Prostate gland (tissue), 2 donors: Measurements from ENCODE around the gene ZNF101. TPM values are rescaled to one million over a fixed set of nuclear protein-coding genes. Genes with fewer than 3 reads are reported as not detected.
A peak's percentile ranks its signal among the peaks of the same experiment; 100 is the strongest.

ENCODE experiments used
- DNase-seq: peaks from one replicate; pipeline ENCODE4 v3.0.0-alpha.2; 2019; ENCODE audit warnings: low spot score
- H3K27ac ChIP-seq, 2 donors: fragments of 200-600 bp; sonication (generic); 2 replicates each; pipeline ENCODE4 v1.5.1; 2017 to 2019
- H3K27me3 ChIP-seq: fragments of 200-600 bp; sonication (generic); replicated peaks from 2 replicates; pipeline ENCODE4 v1.5.1; 2019; ENCODE audit not compliant: insufficient read depth
- H3K36me3 ChIP-seq, 2 donors: fragments of 200-600 bp; sonication (generic); 1 replicate in 1 of 2; 2 replicates in 1 of 2; pipeline versions ENCODE4 v1.5.1 to v1.8.1; 2017 to 2019
- H3K4me1 ChIP-seq: fragments of 200-600 bp; sonication (generic); replicated peaks from 2 replicates; pipeline ENCODE4 v1.5.1; 2019
- H3K4me3 ChIP-seq, 2 donors: fragments of 200-600 bp; sonication (generic); 2 replicates each; pipeline ENCODE4 v1.5.1; 2017 to 2019
- H3K9me3 ChIP-seq: fragments of 200-600 bp; sonication (generic); 2 replicates; pipeline ENCODE4 v1.5.1; 2017
- POLR2A ChIP-seq: fragments of 450-650 bp; IDR thresholded peaks from one replicate; pipeline ENCODE4 v1.6.1; 2016; ENCODE audit warnings: antibody characterized with exemption, mild to moderate bottlenecking
- POLR2AphosphoS5 ChIP-seq: sonication (generic); formaldehyde crosslinking; IDR thresholded peaks from one replicate; pipeline ENCODE4 v1.6.1; 2017; ENCODE audit warnings: antibody characterized with exemption
- WGBS: methylation state at CpG from one replicate; pipeline ENCODE4 v1.1.5; 2018; 5-methylcytosine and 5-hydroxymethylcytosine counted together
- intact Hi-C: fragments of 100-400 bp; cut with DNase I; formaldehyde crosslinking; loops from one replicate; pipeline ENCODE4 v1.14.2; 2022
- total RNA-seq, 2 donors: library from RNA; depleted of rRNA; stranded (reverse); fragments of >200 nt; gene quantifications; one replicate each; pipeline ENCODE4 v1.1.0, GENCODE V29; 2016
- TF ChIP-seq, protein P1 (sequence below), 4 experiments: fragments of 200-600 bp in 2 of 4; fragments of 450-650 bp in 2 of 4; sonication (generic) in 2 of 4; IDR thresholded peaks; 1 replicate in 3 of 4; 2 replicates in 1 of 4; pipeline ENCODE4 v1.5.1; 2016 to 2019; ENCODE audit warnings: antibody characterized with exemption in 4 of 4, mild to moderate bottlenecking in 2 of 4, moderate library complexity in 2 of 4

ZNF101 gene
- total RNA-seq, 2 donors from 2014 or later, result 4.1 to 7.1 TPM

- WGBS, result 98% methylated on average over 14 of the region's 14 CpGs
- no peaks in the 10 kb centered on the region for H3K27me3 ChIP-seq
- TF ChIP-seq, protein P1, sequence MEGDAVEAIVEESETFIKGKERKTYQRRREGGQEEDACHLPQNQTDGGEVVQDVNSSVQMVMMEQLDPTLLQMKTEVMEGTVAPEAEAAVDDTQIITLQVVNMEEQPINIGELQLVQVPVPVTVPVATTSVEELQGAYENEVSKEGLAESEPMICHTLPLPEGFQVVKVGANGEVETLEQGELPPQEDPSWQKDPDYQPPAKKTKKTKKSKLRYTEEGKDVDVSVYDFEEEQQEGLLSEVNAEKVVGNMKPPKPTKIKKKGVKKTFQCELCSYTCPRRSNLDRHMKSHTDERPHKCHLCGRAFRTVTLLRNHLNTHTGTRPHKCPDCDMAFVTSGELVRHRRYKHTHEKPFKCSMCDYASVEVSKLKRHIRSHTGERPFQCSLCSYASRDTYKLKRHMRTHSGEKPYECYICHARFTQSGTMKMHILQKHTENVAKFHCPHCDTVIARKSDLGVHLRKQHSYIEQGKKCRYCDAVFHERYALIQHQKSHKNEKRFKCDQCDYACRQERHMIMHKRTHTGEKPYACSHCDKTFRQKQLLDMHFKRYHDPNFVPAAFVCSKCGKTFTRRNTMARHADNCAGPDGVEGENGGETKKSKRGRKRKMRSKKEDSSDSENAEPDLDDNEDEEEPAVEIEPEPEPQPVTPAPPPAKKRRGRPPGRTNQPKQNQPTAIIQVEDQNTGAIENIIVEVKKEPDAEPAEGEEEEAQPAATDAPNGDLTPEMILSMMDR (IDR thresholded peaks at IDR 0.05), result no peak
- TF ChIP-seq POLR2AphosphoS5, result no peak
- TF ChIP-seq POLR2A, result no peak
- H3K9me3 ChIP-seq, result no peaks in the 10 kb centered on the region
- no peaks in the 10 kb centered on the region for H3K4me1 ChIP-seq
- no peak overlapping the region for H3K27ac ChIP-seq
- peaks cover 13 to 16% of the 10 kb centered on the region in 2 donors for H3K36me3 ChIP-seq
- no peak overlapping the region for H3K4me3 ChIP-seq
- no peak for DNase-seq
- intact Hi-C loops, result no loop called here
These were observed 42.8 kb downstream of the ZNF101 start for GRCh38 chr19:19711306-19711933.

- TF ChIP-seq POLR2A, result no peak
- DNase-seq, result no peak
- Histone ChIP-seq H3K27ac (no peak overlapping the region), H3K36me3 (peaks cover 13 to 16% of the 10 kb centered on the region in 2 donors), H3K4me1 (no peaks in the 10 kb centered on the region), H3K9me3 (no peaks in the 10 kb centered on the region), H3K27me3 (no peaks in the 10 kb centered on the region), H3K4me3 (no peak overlapping the region)
- intact Hi-C loops, result no loop called here
- 96% methylated on average over 10 of the region's 10 CpGs for WGBS
These were observed 43.5 kb downstream of the ZNF101 start for GRCh38 chr19:19711934-19712828.

DNA sequence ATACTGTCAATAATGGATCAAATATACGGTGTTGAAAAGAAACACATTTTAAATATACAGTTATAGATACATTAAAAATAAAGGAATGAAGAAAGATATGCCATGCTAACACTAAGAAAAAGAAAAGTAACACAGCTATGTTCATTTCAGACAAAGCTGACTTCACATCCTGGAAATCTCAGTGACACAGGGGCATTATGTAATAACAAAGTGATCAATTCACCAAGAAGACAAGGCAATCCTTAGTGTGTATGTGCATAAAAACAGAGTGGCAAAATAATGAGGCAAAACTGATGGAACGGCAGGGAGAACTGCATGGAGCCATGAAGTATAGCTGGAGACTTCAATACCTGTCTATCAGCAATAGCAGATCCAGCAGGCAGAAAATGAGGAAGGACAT lies 51.2 kb downstream of the ZNF101 start:
- intact Hi-C loops, result no loop called here
- Histone ChIP-seq H3K4me3 (no peak overlapping the region), H3K27ac (no peak overlapping the region), H3K36me3 (no peaks in the 10 kb centered on the region), H3K9me3 (no peaks in the 10 kb centered on the region), H3K4me1 (no peaks in the 10 kb centered on the region), H3K27me3 (no peaks in the 10 kb centered on the region)
- DNase-seq, result no peak
- TF ChIP-seq POLR2AphosphoS5 (no peak), POLR2A (no peak)
- TF ChIP-seq, protein P1 (IDR thresholded peaks at IDR 0.05), result no peak
- WGBS, result 100% methylated on average over 2 of the region's 2 CpGs

GRCh38 chr19:19721896-19722295 lies 53.3 kb downstream of the ZNF101 start:
- intact Hi-C loops, result no loop called here
- no peaks in the 10 kb centered on the region for H3K36me3 ChIP-seq
- H3K27ac ChIP-seq, result no peak overlapping the region
- no peak for DNase-seq
- no peak overlapping the region for H3K4me3 ChIP-seq
- WGBS, result 97% methylated on average over 2 of the region's 2 CpGs
- TF ChIP-seq POLR2AphosphoS5 (no peak), POLR2A (no peak)
- TF ChIP-seq, protein P1 (IDR thresholded peaks at IDR 0.05), result no peak
- H3K4me1 ChIP-seq, result no peaks in the 10 kb centered on the region
- H3K9me3 ChIP-seq, result no peaks in the 10 kb centered on the region
- H3K27me3 ChIP-seq, result no peaks in the 10 kb centered on the region

DNA sequence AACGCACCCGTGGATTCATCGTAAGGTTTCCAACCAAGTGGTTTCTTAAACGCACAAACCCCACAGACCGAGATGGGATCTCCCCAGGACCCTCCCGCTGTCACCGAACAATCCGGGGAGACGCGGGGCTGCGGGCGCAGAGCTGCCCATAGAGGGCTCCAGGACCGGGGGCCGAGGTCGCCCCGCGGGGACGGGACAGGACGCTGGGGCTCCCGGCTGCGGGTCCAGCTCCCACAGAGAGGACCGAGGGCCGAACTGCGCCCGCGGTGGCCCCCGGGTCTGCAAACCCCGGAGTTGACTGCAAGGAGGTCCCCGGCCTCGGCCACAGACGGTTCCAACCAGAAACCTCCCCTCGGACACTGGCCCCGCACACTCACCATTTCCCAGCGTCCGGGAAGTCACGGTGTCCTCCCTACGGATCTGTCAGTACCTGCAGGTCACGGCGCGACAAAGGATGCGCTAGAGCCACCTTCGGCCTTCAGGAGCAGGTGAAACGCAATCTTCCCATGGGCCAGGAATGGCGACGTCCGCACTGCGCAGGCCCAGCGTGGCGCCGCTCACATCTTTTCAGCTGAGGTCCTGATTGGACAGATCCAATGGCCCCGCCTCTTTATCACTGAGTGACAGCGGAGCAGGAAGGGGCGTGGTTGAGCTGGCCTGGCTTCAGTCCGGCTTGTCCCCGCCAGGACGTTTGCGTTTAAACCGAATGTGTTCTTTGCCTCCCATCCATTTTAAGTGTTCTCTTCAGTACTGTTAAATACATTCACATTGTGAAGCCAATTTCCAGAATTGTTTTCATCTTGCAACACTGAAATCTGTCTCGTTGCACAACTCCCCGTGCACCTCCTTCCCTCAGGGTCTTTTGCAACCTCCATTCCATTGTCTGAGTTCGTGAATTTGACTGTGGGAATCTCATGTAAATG lies 64.2 kb downstream of the ZNF101 start, which contains the start of gene ZNF14:
TSS of gene ZNF14 (minus strand) at position 534 of the 923 bp plus-strand sequence. CDS start at position 380, 154 bp downstream.
- intact Hi-C loops, result no loop called here

More for the DNA sequence above, 64.2 kb downstream of the ZNF101 start, which contains the start of gene ZNF14:
- H3K36me3 ChIP-seq, result no peaks in the 10 kb centered on the region
- H3K4me3 ChIP-seq, result peak within 1 kb of the TSS; percentile 67 to 82
- TF ChIP-seq, protein P1 (IDR thresholded peaks at IDR 0.05), result peak in 2 of 4 experiments; percentile 2 to 16
- TF ChIP-seq POLR2AphosphoS5 (peak; percentile 99), POLR2A (peak; percentile 84)
- H3K27ac ChIP-seq, result peak within 1 kb of the TSS; percentile 64 to 73
- H3K27me3 ChIP-seq, result no peaks in the 10 kb centered on the region
- H3K9me3 ChIP-seq, result no peaks in the 10 kb centered on the region
- peak; percentile 94 for DNase-seq
- H3K4me1 ChIP-seq, result peaks cover 2% of the 10 kb centered on the region
- WGBS, result under 1% methylated on average over 61 of the region's 61 CpGs
